Activated naive CD8-positive, alpha-beta T cell treated with anti-CD3 and anti-CD28 coated beads for 36 hours (primary cell): ENCODE data around the gene PTPRB. TPM values are rescaled to one million over a fixed set of nuclear protein-coding genes. Genes with fewer than 3 reads are reported as not detected.

Experiments
- DNase-seq: peaks from one replicate; pipeline ENCODE4 v3.0.0; 2021
- H3K27ac Mint-ChIP-seq: one replicate; pipeline ENCODE4 v1.8.0; 2022; ENCODE audit warnings: mild to moderate bottlenecking, moderate library complexity, mixed read lengths
- H3K27me3 Mint-ChIP-seq: one replicate; pipeline ENCODE4 v1.8.0; 2022; ENCODE audit warnings: mild to moderate bottlenecking, mixed read lengths
- H3K36me3 Mint-ChIP-seq: one replicate; pipeline ENCODE4 v1.8.0; 2021; ENCODE audit warnings: mild to moderate bottlenecking, mixed read lengths
- H3K4me1 Mint-ChIP-seq: one replicate; pipeline ENCODE4 v1.8.0; 2021; ENCODE audit warnings: mixed read lengths
- H3K4me3 Mint-ChIP-seq: one replicate; pipeline ENCODE4 v1.8.0; 2022; ENCODE audit warnings: mild to moderate bottlenecking, moderate library complexity, mixed read lengths
- H3K9me3 Mint-ChIP-seq: one replicate; pipeline ENCODE4 v1.8.0; 2022; ENCODE audit warnings: mixed read lengths
- total RNA-seq, 2 experiments: library from RNA; stranded (reverse); gene quantifications; one replicate each; pipeline ENCODE4 v1.2.3, GENCODE V29; 2021

The PTPRB gene
- total RNA-seq, 2 experiments from 2014 or later: not detected

- Mint-ChIP-seq H3K4me1 (no peaks in the 10 kb centered on the region), H3K4me3 (no peak overlapping the region), H3K9me3 (peaks cover 2% of the 10 kb centered on the region)
Measured at GRCh38 chr12:70590051-70590450, 47.2 kb downstream of the PTPRB start.

GRCh38 chr12:70584332-70584731 is 52.9 kb downstream of the PTPRB start:
- no peak overlapping the region for H3K27ac Mint-ChIP-seq
- peaks cover 41% of the 10 kb centered on the region for H3K27me3 Mint-ChIP-seq
- no peaks in the 10 kb centered on the region for H3K4me1 Mint-ChIP-seq
- H3K36me3 Mint-ChIP-seq: peaks cover 2% of the 10 kb centered on the region
- no peak for DNase-seq
- H3K4me3 Mint-ChIP-seq: no peak overlapping the region
- peaks cover 9% of the 10 kb centered on the region for H3K9me3 Mint-ChIP-seq

More at GRCh38 chr12:70590051-70590450, 47.2 kb downstream of the PTPRB start:
- no peak overlapping the region for H3K27ac Mint-ChIP-seq
- H3K36me3 Mint-ChIP-seq: peaks cover 2% of the 10 kb centered on the region
- peak; percentile 44 for DNase-seq
- H3K27me3 Mint-ChIP-seq: peaks cover 42% of the 10 kb centered on the region

DNA sequence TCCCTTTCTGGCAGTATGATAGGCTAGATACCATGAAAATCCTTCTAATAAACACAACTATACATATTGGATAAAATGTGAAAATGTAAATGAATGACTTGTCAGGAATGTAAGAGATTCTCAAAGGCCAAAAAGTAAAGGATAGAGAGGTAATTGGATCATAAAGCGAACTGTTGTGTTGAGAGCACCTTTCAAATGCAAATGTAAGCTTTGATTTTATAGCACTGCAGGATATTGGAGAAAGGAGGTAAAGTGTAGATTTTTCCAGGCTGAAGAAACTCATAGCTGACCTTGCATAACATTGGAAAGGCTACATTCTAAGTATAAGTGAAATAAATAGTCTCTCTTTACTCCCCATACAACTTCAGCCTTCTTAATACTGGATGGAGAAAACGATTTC is 54.0 kb downstream of the PTPRB start:
- DNase-seq: no peak
- peaks cover 39% of the 10 kb centered on the region for H3K27me3 Mint-ChIP-seq
- peaks cover 9% of the 10 kb centered on the region for H3K9me3 Mint-ChIP-seq
- peaks cover 2% of the 10 kb centered on the region for H3K36me3 Mint-ChIP-seq
- no peak overlapping the region for H3K4me3 Mint-ChIP-seq
- H3K4me1 Mint-ChIP-seq: no peaks in the 10 kb centered on the region
- H3K27ac Mint-ChIP-seq: no peak overlapping the region

DNA sequence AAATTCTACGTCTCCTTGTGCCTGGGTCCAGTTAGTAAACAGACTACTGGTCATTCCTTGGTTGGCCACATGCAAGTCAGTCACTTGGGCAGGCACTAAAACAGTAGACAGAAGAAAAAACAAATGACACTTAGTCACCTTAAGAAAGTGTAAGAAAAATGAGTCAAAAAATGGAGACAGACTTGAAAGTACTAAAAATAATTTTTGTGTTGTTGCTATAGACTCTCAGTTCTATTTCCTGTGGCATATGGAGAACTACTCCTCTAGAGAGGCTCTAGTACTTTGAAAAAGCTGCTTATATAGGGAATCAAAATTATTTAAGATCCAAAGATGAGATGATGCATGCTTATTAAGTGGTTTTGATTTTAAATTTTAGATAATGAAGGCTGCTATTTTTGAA is 56.0 kb downstream of the PTPRB start:
- peaks cover 9% of the 10 kb centered on the region for H3K9me3 Mint-ChIP-seq
- H3K27ac Mint-ChIP-seq: no peak overlapping the region
- H3K4me3 Mint-ChIP-seq: no peak overlapping the region
- H3K4me1 Mint-ChIP-seq: no peaks in the 10 kb centered on the region
- H3K27me3 Mint-ChIP-seq: peaks cover 30% of the 10 kb centered on the region
- DNase-seq: no peak
- H3K36me3 Mint-ChIP-seq: peaks cover 2% of the 10 kb centered on the region

DNA sequence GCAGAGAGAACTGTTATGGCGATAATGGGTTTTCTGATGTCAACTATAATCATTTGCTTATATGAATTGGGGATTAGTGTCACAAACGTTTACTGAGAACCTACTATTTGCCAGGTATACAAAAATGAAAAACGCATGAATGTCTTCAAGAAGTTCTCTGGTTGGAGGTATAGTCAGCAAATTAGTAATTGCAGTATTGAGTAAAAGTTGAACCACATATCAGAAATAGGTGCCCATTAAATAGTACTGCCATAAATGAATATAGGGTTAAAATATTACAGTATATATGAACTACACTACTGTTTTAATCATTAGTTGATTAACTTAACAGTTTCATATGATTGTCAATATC is 60.0 kb downstream of the PTPRB start:
- Mint-ChIP-seq H3K27ac (no peak overlapping the region), H3K4me1 (no peaks in the 10 kb centered on the region), H3K4me3 (no peak overlapping the region), H3K27me3 (peaks cover 7% of the 10 kb centered on the region), H3K9me3 (no peaks in the 10 kb centered on the region), H3K36me3 (no peaks in the 10 kb centered on the region)
- no peak for DNase-seq

DNA sequence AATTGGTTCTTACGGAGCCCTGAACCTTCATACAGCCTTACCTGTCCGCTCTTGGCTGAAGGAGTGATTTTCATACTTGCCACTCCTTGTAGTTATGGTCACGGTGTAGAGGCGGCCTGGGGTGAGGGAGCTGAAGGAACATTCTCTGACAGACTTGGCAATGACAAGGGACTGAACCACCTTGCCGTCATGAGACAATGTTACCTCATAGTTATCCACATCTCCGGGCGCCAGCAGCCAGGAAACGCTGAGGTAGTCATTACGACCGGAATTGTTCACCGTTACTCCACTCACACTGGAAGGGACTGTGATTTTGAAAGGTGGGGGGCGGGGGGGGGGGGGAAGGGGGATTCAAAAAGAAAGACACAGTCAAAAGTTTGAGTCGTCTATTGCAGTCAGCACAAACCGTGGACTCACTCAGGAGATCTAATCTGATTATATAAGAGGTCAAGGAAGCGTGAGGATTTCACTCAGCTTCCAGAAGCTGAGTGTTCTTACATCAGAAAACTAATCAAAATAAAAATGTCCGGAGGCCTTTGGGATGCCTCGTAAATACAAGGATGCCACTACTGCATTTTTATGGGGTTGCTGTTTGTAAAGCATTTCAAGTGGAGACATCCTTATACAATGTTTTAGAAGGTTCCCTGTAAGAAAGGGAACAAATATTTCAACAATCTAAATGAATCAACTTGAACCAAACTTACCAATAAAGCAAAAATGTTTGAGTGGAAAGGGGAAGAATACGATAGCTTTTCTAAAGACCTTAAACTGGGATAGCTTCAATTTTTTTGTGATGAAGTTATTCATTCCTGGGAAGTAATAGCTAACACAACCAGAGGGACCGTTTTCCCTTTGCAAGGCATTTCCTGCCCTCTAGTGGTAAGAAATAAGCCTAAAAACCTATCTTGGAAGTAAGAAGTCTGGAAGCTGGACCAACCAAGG is 60.6 kb downstream of the PTPRB start:
- DNase-seq: no peak
- no peak overlapping the region for H3K27ac Mint-ChIP-seq
- H3K36me3 Mint-ChIP-seq: no peaks in the 10 kb centered on the region
- H3K4me3 Mint-ChIP-seq: no peak overlapping the region
- H3K27me3 Mint-ChIP-seq: peaks cover 7% of the 10 kb centered on the region
- no peaks in the 10 kb centered on the region for H3K4me1 Mint-ChIP-seq
- no peaks in the 10 kb centered on the region for H3K9me3 Mint-ChIP-seq

GRCh38 chr12:70571705-70572268 is 65.4 kb downstream of the PTPRB start:
- H3K27me3 Mint-ChIP-seq: peaks cover 10% of the 10 kb centered on the region
- H3K36me3 Mint-ChIP-seq: no peaks in the 10 kb centered on the region
- no peak for DNase-seq
- H3K4me1 Mint-ChIP-seq: no peaks in the 10 kb centered on the region
- H3K9me3 Mint-ChIP-seq: no peaks in the 10 kb centered on the region
- H3K27ac Mint-ChIP-seq: no peak overlapping the region
- no peak overlapping the region for H3K4me3 Mint-ChIP-seq

GRCh38 chr12:70571029-70571428 is 66.2 kb downstream of the PTPRB start:
- Mint-ChIP-seq H3K27me3 (peaks cover 10% of the 10 kb centered on the region), H3K4me3 (no peak overlapping the region), H3K4me1 (no peaks in the 10 kb centered on the region), H3K27ac (no peak overlapping the region), H3K36me3 (no peaks in the 10 kb centered on the region), H3K9me3 (no peaks in the 10 kb centered on the region)
- no peak for DNase-seq

- Mint-ChIP-seq H3K36me3 (no peaks in the 10 kb centered on the region), H3K4me3 (no peak overlapping the region), H3K4me1 (no peaks in the 10 kb centered on the region), H3K27me3 (no peaks in the 10 kb centered on the region), H3K27ac (no peak overlapping the region), H3K9me3 (no peaks in the 10 kb centered on the region)
- no peak for DNase-seq
Measured at GRCh38 chr12:70561550-70561949, 75.7 kb downstream of the PTPRB start.

- H3K36me3 Mint-ChIP-seq: no peaks in the 10 kb centered on the region
- no peaks in the 10 kb centered on the region for H3K4me1 Mint-ChIP-seq
- H3K27me3 Mint-ChIP-seq: no peaks in the 10 kb centered on the region
- no peak overlapping the region for H3K27ac Mint-ChIP-seq
- no peaks in the 10 kb centered on the region for H3K9me3 Mint-ChIP-seq
- DNase-seq: no peak
- no peak overlapping the region for H3K4me3 Mint-ChIP-seq
Measured at GRCh38 chr12:70560671-70561070, 76.6 kb downstream of the PTPRB start.

- Mint-ChIP-seq H3K9me3 (no peaks in the 10 kb centered on the region), H3K4me1 (no peaks in the 10 kb centered on the region), H3K27ac (no peak overlapping the region), H3K36me3 (no peaks in the 10 kb centered on the region), H3K27me3 (no peaks in the 10 kb centered on the region), H3K4me3 (no peak overlapping the region)
- no peak for DNase-seq
Measured at GRCh38 chr12:70559390-70559789, 77.8 kb downstream of the PTPRB start.

GRCh38 chr12:70557583-70558191 is 79.5 kb downstream of the PTPRB start:
- Mint-ChIP-seq H3K36me3 (no peaks in the 10 kb centered on the region), H3K27me3 (no peaks in the 10 kb centered on the region), H3K9me3 (no peaks in the 10 kb centered on the region), H3K27ac (no peak overlapping the region), H3K4me1 (no peaks in the 10 kb centered on the region), H3K4me3 (no peak overlapping the region)
- DNase-seq: no peak

DNA sequence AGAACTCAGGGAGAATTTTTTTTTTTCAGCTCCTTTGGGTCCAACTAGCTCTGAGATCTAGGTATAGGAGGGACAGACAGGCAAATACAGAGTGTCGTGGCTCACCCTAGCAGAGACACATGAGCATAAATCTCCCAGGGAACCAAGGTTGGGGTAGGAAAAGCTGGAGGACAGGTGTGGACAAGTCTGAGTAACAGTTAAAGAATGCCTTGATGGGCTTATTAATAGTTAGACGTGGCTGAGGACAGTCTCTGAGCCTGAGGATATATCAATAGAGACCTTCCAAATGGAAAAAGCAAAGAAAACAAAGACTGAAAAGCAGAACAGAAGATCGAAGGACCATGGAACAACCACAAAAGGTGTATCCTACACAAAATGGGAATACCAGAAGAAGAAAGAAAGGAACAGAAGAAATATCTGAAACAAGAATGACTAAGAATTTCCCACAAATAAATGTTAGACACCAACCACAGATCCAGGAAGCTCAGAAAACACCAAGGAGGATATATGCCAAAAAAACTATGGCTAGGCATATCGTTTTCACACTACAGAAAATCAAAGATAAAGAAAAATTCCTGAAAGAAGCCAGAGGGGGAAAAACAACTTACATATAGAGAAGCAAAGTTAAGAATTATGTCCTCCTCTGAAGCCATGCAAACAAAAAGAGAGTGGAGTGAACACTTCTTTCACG is 80.9 kb downstream of the PTPRB start:
- Mint-ChIP-seq H3K9me3 (no peaks in the 10 kb centered on the region), H3K4me1 (no peaks in the 10 kb centered on the region), H3K4me3 (no peak overlapping the region), H3K27me3 (no peaks in the 10 kb centered on the region), H3K27ac (no peak overlapping the region), H3K36me3 (no peaks in the 10 kb centered on the region)
- DNase-seq: no peak

GRCh38 chr12:70555081-70555480 is 82.1 kb downstream of the PTPRB start:
- Mint-ChIP-seq H3K4me3 (no peak overlapping the region), H3K9me3 (no peaks in the 10 kb centered on the region), H3K27ac (no peak overlapping the region), H3K4me1 (no peaks in the 10 kb centered on the region), H3K27me3 (no peaks in the 10 kb centered on the region), H3K36me3 (no peaks in the 10 kb centered on the region)
- no peak for DNase-seq

DNA sequence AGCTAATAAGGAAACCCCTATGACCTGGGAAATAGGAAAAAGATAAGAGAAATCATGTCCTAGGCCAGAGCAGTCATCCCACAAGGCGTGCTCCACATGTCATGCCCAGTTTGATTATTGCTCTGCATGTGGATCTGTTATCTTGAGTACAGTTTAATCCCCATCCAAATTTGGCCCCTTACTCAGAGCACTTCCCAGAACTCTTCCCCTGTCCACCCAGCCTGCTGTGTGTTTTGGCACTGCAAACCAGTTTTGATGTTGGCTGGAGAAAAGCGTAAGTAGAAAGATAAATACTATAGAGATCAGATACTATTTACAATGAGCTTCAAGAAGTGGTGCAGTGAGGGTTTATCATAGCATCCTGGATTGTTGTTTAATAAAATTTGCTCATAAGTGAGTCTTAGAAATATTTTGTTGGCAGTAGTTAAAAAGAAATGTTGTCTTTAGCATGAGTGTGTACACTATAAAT is 83.8 kb downstream of the PTPRB start:
- H3K4me3 Mint-ChIP-seq: no peak overlapping the region
- DNase-seq: no peak
- H3K36me3 Mint-ChIP-seq: no peaks in the 10 kb centered on the region
- no peaks in the 10 kb centered on the region for H3K9me3 Mint-ChIP-seq
- H3K27ac Mint-ChIP-seq: no peak overlapping the region
- no peaks in the 10 kb centered on the region for H3K4me1 Mint-ChIP-seq
- H3K27me3 Mint-ChIP-seq: peaks cover 5% of the 10 kb centered on the region
